Uterus (tissue), 4 donors: ENCODE results near the gene DNAJC15. TPM values are rescaled to one million over a fixed set of nuclear protein-coding genes. Genes with fewer than 3 reads are reported as not detected.

Experiments used
- DNase-seq, 2 donors: peaks; one replicate each; pipeline ENCODE4 v3.0.0-alpha.2; 2019 to 2020
- H3K27ac ChIP-seq, 2 donors: fragments of 200-600 bp; sonication (generic); 1 replicate in 1 of 2; 2 replicates in 1 of 2; pipeline ENCODE4 v1.5.1; 2016 to 2018
- H3K27me3 ChIP-seq, 2 donors: fragments of 200-600 bp; sonication (generic); one replicate each; pipeline ENCODE4 v1.5.1; 2018 to 2019; ENCODE audit warnings: control low read depth in 1 of 2
- H3K36me3 ChIP-seq, 2 donors: fragments of 200-600 bp; sonication (generic); one replicate each; pipeline ENCODE4 v1.5.1; 2019; ENCODE audit warnings: control low read depth in 1 of 2
- H3K4me1 ChIP-seq, 2 donors: fragments of 200-600 bp; sonication (generic); one replicate each; pipeline ENCODE4 v1.5.1; 2018 to 2019; ENCODE audit warnings: control low read depth in 1 of 2
- H3K4me3 ChIP-seq, 2 donors: fragments of 200-600 bp; sonication (generic); 1 replicate in 1 of 2; 2 replicates in 1 of 2; pipeline ENCODE4 v1.5.1; 2018 to 2019; ENCODE audit warnings: mild to moderate bottlenecking in 1 of 2
- H3K9me3 ChIP-seq, 2 donors: fragments of 200-600 bp; sonication (generic); one replicate each; pipeline ENCODE4 v1.5.1; 2019; ENCODE audit warnings: control low read depth in 1 of 2
- CTCF ChIP-seq, 4 experiments: fragments of 200-600 bp in 2 of 4; fragments of 450-650 bp in 2 of 4; sonication (generic) in 2 of 4; IDR thresholded peaks; one replicate each; pipeline ENCODE4 v1.5.1; 2016 to 2019; ENCODE audit warnings: antibody characterized with exemption in 4 of 4, mild to moderate bottlenecking in 2 of 4, moderate library complexity in 1 of 4
- POLR2A ChIP-seq, 2 donors: fragments of 450-650 bp; IDR thresholded peaks; one replicate each; pipeline ENCODE4 v1.6.1; 2016; ENCODE audit warnings: antibody characterized with exemption in 2 of 2, mild to moderate bottlenecking in 1 of 2, moderate library complexity in 1 of 2
- intact Hi-C: fragments of 100-400 bp; cut with DNase I; formaldehyde crosslinking; loops from one replicate; pipeline ENCODE4 v1.15.1; 2023; ENCODE audit warnings: low total_unique reads
- total RNA-seq, 4 donors: library from RNA; depleted of rRNA in 3 of 4; stranded (reverse); fragments of >200 nt in 3 of 4; gene quantifications; one replicate each; pipeline versions ENCODE4 v1.1.0 to v1.2.4, GENCODE V29; 2014 to 2023
- donor health status: DM: yes; HTN: yes; CAD: no.

DNAJC15 gene
- total RNA-seq, 4 donors from 2014 or later = 3.6 to 14.5 (median 6.1) TPM

GRCh38 chr13:43157796-43158195 lies 134.4 kb downstream of the DNAJC15 start:
- H3K27me3 ChIP-seq = no peaks in the 10 kb centered on the region
- no peak overlapping the region for H3K27ac ChIP-seq
- no peak overlapping the region for H3K4me3 ChIP-seq
- TF ChIP-seq CTCF (IDR thresholded peaks at IDR 0.05) (no peak), POLR2A (IDR thresholded peaks at IDR 0.05) (no peak)
- intact Hi-C loops = no loop called here
- H3K36me3 ChIP-seq = no peaks in the 10 kb centered on the region
- H3K9me3 ChIP-seq = no peaks in the 10 kb centered on the region
- H3K4me1 ChIP-seq = no peaks in the 10 kb centered on the region
- DNase-seq = no peak

DNA sequence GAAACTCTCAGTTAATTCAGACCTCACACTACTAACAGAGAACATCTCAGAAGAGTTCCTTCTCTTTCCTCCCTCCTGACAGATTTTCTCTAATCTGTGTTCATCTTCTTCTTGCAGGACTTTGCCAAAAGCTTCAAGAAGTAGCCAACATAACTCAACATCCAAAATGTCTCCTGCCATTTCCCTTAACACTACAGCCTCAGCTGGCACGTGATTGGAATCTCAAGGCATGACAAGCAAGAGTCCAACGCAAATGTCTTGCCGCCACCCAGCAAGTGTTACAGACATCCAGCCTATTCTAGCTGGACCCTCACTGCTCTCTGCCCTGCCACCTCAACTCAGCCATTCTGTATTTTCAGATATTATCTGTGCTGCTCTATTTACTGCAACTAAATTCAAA lies 135.1 kb downstream of the DNAJC15 start:
- H3K27ac ChIP-seq = no peak overlapping the region
- no peak for TF ChIP-seq POLR2A (IDR thresholded peaks at IDR 0.05)
- TF ChIP-seq CTCF (IDR thresholded peaks at IDR 0.05) = no peak
- no peaks in the 10 kb centered on the region for H3K36me3 ChIP-seq
- no peaks in the 10 kb centered on the region for H3K9me3 ChIP-seq
- DNase-seq = no peak
- H3K4me1 ChIP-seq = no peaks in the 10 kb centered on the region
- intact Hi-C loops = no loop called here
- H3K27me3 ChIP-seq = no peaks in the 10 kb centered on the region
- no peak overlapping the region for H3K4me3 ChIP-seq

DNA sequence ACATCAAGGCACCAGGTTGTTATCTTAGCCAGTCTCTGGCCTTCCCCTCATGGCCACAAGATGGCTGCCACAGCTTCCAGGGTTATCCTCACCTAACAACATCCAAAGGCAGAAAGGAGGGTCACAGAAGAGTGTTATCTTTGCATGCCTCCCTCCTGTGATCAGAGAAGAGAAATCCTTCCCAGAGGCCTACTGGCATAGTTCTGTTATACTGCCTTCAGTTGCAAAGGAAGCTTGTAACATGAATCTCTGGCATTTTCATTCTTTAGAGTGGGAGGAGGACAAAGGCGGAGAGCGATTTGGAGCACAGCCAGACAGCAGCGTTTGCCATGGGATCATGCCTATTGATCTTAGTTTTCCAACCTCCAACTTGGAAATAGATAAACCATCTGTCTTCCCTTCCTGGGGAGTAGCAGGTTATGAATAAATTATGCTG lies 135.7 kb downstream of the DNAJC15 start:
- Histone ChIP-seq H3K9me3 (no peaks in the 10 kb centered on the region), H3K36me3 (no peaks in the 10 kb centered on the region), H3K27me3 (no peaks in the 10 kb centered on the region), H3K4me3 (no peak overlapping the region), H3K27ac (no peak overlapping the region), H3K4me1 (no peaks in the 10 kb centered on the region)
- intact Hi-C loops = no loop called here
- no peak for TF ChIP-seq POLR2A (IDR thresholded peaks at IDR 0.05)
- TF ChIP-seq CTCF (IDR thresholded peaks at IDR 0.05) = no peak
- DNase-seq = no peak

Other genes starting within 250 kb of the DNAJC15 start
- gene FAM216B, start 242.0 kb upstream of the DNAJC15 start, total RNA-seq = 1 to 10 TPM in 1 of 4 donors, under 1 TPM in 2, not detected in 1; 0.27 to 6.2 (median 0.59) TPM
- gene EPSTI1, start 31.3 kb upstream of the DNAJC15 start, total RNA-seq = 10 to 100 TPM in 2 of 4 donors, 1 to 10 TPM in 2; 6.5 to 16.9 (median 11.4) TPM